A204.1 (cell line): ENCODE measurements around the gene MTA1.

ENCODE experiments used
- FAIRE-seq: peaks from 2 replicates; lab custom pipeline; 2012; peaks lifted over from hg19 to GRCh38; lab: Jason Lieb, UNC

The MTA1 gene

GRCh38 chr14:105419195-105420091 lies at the start of gene MTA1:
Gene MTA1, plus strand, starts transcription at chr14:105419827. Its CDS starts 209 bp downstream, at chr14:105420036.
- no peak for FAIRE-seq

GRCh38 chr14:105374389-105374788 lies 45.2 kb upstream of the MTA1 start:
- no peak for FAIRE-seq

GRCh38 chr14:105375635-105376057 lies 44.0 kb upstream of the MTA1 start:
- FAIRE-seq, result no peak

- FAIRE-seq, result no peak
These were observed 42.8 kb upstream of the MTA1 start for GRCh38 chr14:105376521-105377440.

- no peak for FAIRE-seq
These were observed 42.0 kb upstream of the MTA1 start for GRCh38 chr14:105377555-105378182.

GRCh38 chr14:105378199-105378598 lies 41.4 kb upstream of the MTA1 start:
- FAIRE-seq, result no peak

GRCh38 chr14:105378873-105379685 lies 40.5 kb upstream of the MTA1 start:
- FAIRE-seq, result no peak

GRCh38 chr14:105379946-105380345 lies 39.7 kb upstream of the MTA1 start:
- no peak for FAIRE-seq

GRCh38 chr14:105380756-105381155 lies 38.9 kb upstream of the MTA1 start:
- no peak for FAIRE-seq

GRCh38 chr14:105381446-105382342 lies 37.9 kb upstream of the MTA1 start:
- FAIRE-seq, result no peak

GRCh38 chr14:105382343-105383082 lies 37.1 kb upstream of the MTA1 start:
- FAIRE-seq, result no peak

- FAIRE-seq, result no peak
These were observed 36.4 kb upstream of the MTA1 start for GRCh38 chr14:105383083-105383730.

GRCh38 chr14:105384041-105384557 lies 35.5 kb upstream of the MTA1 start:
- no peak for FAIRE-seq

GRCh38 chr14:105384605-105385321 lies 34.9 kb upstream of the MTA1 start:
- FAIRE-seq, result no peak

- no peak for FAIRE-seq
These were observed 34.3 kb upstream of the MTA1 start for GRCh38 chr14:105385322-105385637.

- no peak for FAIRE-seq
These were observed 33.8 kb upstream of the MTA1 start for GRCh38 chr14:105385698-105386365.

GRCh38 chr14:105386581-105387529 lies 32.8 kb upstream of the MTA1 start:
- FAIRE-seq, result no peak
